Transverse colon (tissue), 3 donors: ENCODE measurements around the gene ZWILCH.

ENCODE experiments used
- POLR2A ChIP-seq: fragments of 450-650 bp; IDR thresholded peaks from one replicate; pipeline ENCODE4 v1.6.1; 2016; ENCODE audit warnings: antibody characterized with exemption, mild to moderate bottlenecking, moderate library complexity
- TF ChIP-seq, protein P1 (sequence below), 5 experiments: fragments of 200-600 bp in 3 of 5; fragments of 450-650 bp in 2 of 5; sonication (generic) in 3 of 5; IDR thresholded peaks; 1 replicate in 2 of 5; 2 replicates in 3 of 5; pipeline ENCODE4 v1.5.1; 2016 to 2017; ENCODE audit warnings: antibody characterized with exemption in 5 of 5, inconsistent platforms in 3 of 5, mild to moderate bottlenecking in 2 of 5, moderate library complexity in 1 of 5

DNA sequence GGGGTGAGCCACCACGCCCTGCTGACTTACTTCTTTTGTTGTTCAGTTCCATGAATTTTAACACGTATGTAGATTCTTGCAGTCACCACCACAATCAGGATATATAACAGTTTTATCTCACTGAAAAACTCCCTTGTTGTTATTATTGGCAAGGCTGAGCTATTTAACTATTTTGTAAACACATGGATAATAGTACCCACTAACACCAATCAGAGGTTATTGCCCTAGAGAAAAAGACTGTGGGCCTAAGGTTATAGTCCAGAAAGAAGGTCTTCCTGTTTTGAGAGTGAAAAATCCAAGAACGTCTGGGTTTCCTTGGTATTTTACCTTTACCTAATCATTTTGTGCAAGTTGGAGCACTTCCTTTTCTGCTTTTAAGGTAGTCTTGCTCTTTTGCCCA is 9.5 kb downstream of the ZWILCH start:
- no peak for TF ChIP-seq POLR2A
- TF ChIP-seq, protein P1, sequence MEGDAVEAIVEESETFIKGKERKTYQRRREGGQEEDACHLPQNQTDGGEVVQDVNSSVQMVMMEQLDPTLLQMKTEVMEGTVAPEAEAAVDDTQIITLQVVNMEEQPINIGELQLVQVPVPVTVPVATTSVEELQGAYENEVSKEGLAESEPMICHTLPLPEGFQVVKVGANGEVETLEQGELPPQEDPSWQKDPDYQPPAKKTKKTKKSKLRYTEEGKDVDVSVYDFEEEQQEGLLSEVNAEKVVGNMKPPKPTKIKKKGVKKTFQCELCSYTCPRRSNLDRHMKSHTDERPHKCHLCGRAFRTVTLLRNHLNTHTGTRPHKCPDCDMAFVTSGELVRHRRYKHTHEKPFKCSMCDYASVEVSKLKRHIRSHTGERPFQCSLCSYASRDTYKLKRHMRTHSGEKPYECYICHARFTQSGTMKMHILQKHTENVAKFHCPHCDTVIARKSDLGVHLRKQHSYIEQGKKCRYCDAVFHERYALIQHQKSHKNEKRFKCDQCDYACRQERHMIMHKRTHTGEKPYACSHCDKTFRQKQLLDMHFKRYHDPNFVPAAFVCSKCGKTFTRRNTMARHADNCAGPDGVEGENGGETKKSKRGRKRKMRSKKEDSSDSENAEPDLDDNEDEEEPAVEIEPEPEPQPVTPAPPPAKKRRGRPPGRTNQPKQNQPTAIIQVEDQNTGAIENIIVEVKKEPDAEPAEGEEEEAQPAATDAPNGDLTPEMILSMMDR (IDR thresholded peaks at IDR 0.05), result no peak
